Astrocyte (in vitro differentiated cells and primary cell): ENCODE measurements around the gene LRRC8D. TPM values are rescaled to one million over a fixed set of nuclear protein-coding genes. Genes with fewer than 3 reads are reported as not detected.

Source experiments
- DNase-seq: peaks from one replicate; pipeline ENCODE4 v3.0.0-alpha.2; 2010; ENCODE audit warnings: low read depth
- FAIRE-seq: peaks from 2 replicates; lab custom pipeline; 2011; peaks lifted over from hg19 to GRCh38; lab: Jason Lieb, UNC
- H2AFZ ChIP-seq: 2 replicates; pipeline ENCODE4 v1.6.0; 2012; ENCODE audit warnings: low read depth, low read length, inconsistent platforms
- H3K27ac ChIP-seq: 2 replicates; pipeline ENCODE4 v1.5.1; 2011; ENCODE audit warnings: low read depth, low read length, inconsistent platforms
- H3K27me3 ChIP-seq: 2 replicates; pipeline ENCODE4 v1.6.0; 2011; ENCODE audit warnings: low read length, inconsistent platforms; ENCODE audit not compliant: insufficient read depth
- H3K36me3 ChIP-seq: 2 replicates; pipeline ENCODE4 v1.5.1; 2011; ENCODE audit warnings: low read length, inconsistent platforms; ENCODE audit not compliant: insufficient read depth
- H3K4me1 ChIP-seq: 2 replicates; pipeline ENCODE4 v1.5.1; 2011; ENCODE audit warnings: low read length, inconsistent platforms; ENCODE audit not compliant: insufficient read depth
- H3K4me2 ChIP-seq: 2 replicates; pipeline ENCODE4 v1.6.0; 2012; ENCODE audit warnings: low read length, inconsistent platforms
- H3K4me3 ChIP-seq: 2 replicates; pipeline ENCODE4 v1.5.1; 2011; ENCODE audit warnings: low read depth, mild to moderate bottlenecking, low read length, inconsistent platforms; ENCODE audit not compliant: insufficient read depth
- H3K79me2 ChIP-seq: 2 replicates; pipeline ENCODE4 v1.6.0; 2012; ENCODE audit warnings: mild to moderate bottlenecking, low read length, inconsistent platforms; ENCODE audit not compliant: insufficient read depth
- H3K9ac ChIP-seq: 2 replicates; pipeline ENCODE4 v1.6.0; 2012; ENCODE audit warnings: mild to moderate bottlenecking, low read length, inconsistent platforms
- H3K9me3 ChIP-seq: 2 replicates; pipeline ENCODE4 v1.5.1; 2012; ENCODE audit warnings: low read depth, mild to moderate bottlenecking, low read length, inconsistent platforms; ENCODE audit not compliant: insufficient read depth
- H4K20me1 ChIP-seq: 2 replicates; pipeline ENCODE4 v1.6.0; 2012; ENCODE audit warnings: low read length, inconsistent platforms; ENCODE audit not compliant: insufficient read depth
- H3K27ac Mint-ChIP-seq: one replicate; pipeline ENCODE4 v1.8.0; 2021; ENCODE audit warnings: mild to moderate bottlenecking, mixed read lengths; ENCODE audit not compliant: unreplicated experiment
- H3K27me3 Mint-ChIP-seq: one replicate; pipeline ENCODE4 v1.8.0; 2021; ENCODE audit warnings: low read depth, mixed read lengths; ENCODE audit not compliant: unreplicated experiment
- H3K36me3 Mint-ChIP-seq: one replicate; pipeline ENCODE4 v1.8.0; 2021; ENCODE audit warnings: low read depth, mixed read lengths; ENCODE audit not compliant: unreplicated experiment
- H3K4me1 Mint-ChIP-seq: one replicate; pipeline ENCODE4 v1.8.0; 2021; ENCODE audit warnings: low read depth, mixed read lengths; ENCODE audit not compliant: unreplicated experiment
- H3K4me3 Mint-ChIP-seq: one replicate; pipeline ENCODE4 v1.8.0; 2021; ENCODE audit warnings: mild to moderate bottlenecking, moderate library complexity, mixed read lengths; ENCODE audit not compliant: unreplicated experiment
- H3K9me3 Mint-ChIP-seq: one replicate; pipeline ENCODE4 v1.8.0; 2021; ENCODE audit warnings: mild to moderate bottlenecking, mixed read lengths; ENCODE audit not compliant: unreplicated experiment
- CTCF ChIP-seq: IDR thresholded peaks from 2 replicates; pipeline ENCODE4 v1.5.1; 2011; ENCODE audit warnings: low read depth, mild to moderate bottlenecking, inconsistent platforms, low read length, moderate library complexity; ENCODE audit not compliant: insufficient read depth
- EZH2 ChIP-seq: IDR thresholded peaks from 2 replicates; pipeline ENCODE4 v1.6.1; 2012; ENCODE audit warnings: mild to moderate bottlenecking, low read length, inconsistent platforms; ENCODE audit not compliant: insufficient read depth
- total RNA-seq: library from RNA; stranded (reverse); gene quantifications from 2 replicates; pipeline ENCODE4 v1.2.1, GENCODE V29; 2021

The LRRC8D gene
- total RNA-seq, 1 donor from 2014 or later = 36.9 TPM

- peaks cover 7% of the 10 kb centered on the region for H3K4me1 ChIP-seq
- DNase-seq (no peak), FAIRE-seq (no peak)
- no peaks in the 10 kb centered on the region for H3K36me3 ChIP-seq
- peaks cover 4% of the 10 kb centered on the region for H3K27me3 ChIP-seq
- H3K79me2 ChIP-seq = no peaks in the 10 kb centered on the region
- Mint-ChIP-seq H3K9me3 (no peaks in the 10 kb centered on the region), H3K36me3 (peaks cover 2% of the 10 kb centered on the region), H3K4me3 (peak overlapping the region; percentile 93), H3K4me1 (peaks cover 19% of the 10 kb centered on the region), H3K27me3 (no peaks in the 10 kb centered on the region), H3K27ac (peak overlapping the region; percentile 75)
- no peaks in the 10 kb centered on the region for H4K20me1 ChIP-seq
- TF ChIP-seq EZH2 (no peak), CTCF (no peak)
- H3K9me3 ChIP-seq = no peaks in the 10 kb centered on the region
- H3K4me2 ChIP-seq = peak overlapping the region; percentile 91
- H3K27ac ChIP-seq = no peak overlapping the region
- H3K4me3 ChIP-seq = peak overlapping the region; percentile 77
- H3K9ac ChIP-seq = peak overlapping the region; percentile 73
- H2AFZ ChIP-seq = peak overlapping the region; percentile 95
These were observed 1.5 kb downstream of the LRRC8D start for GRCh38 chr1:89822109-89822962.

GRCh38 chr1:89822999-89823628, 2.3 kb downstream of the LRRC8D start:
- Mint-ChIP-seq H3K4me3 (peak overlapping the region; percentile 93), H3K27me3 (no peaks in the 10 kb centered on the region), H3K4me1 (peaks cover 19% of the 10 kb centered on the region), H3K36me3 (peaks cover 2% of the 10 kb centered on the region), H3K9me3 (no peaks in the 10 kb centered on the region), H3K27ac (peak overlapping the region; percentile 60)
- Histone ChIP-seq H3K79me2 (no peaks in the 10 kb centered on the region), H3K4me2 (no peak overlapping the region), H3K9me3 (no peaks in the 10 kb centered on the region), H3K4me3 (no peak overlapping the region), H3K4me1 (peaks cover 7% of the 10 kb centered on the region), H3K9ac (no peak overlapping the region), H3K27ac (no peak overlapping the region), H2AFZ (no peak overlapping the region), H3K27me3 (peaks cover 4% of the 10 kb centered on the region), H4K20me1 (no peaks in the 10 kb centered on the region), H3K36me3 (no peaks in the 10 kb centered on the region)
- DNase-seq = no peak
- FAIRE-seq = no peak
- TF ChIP-seq CTCF (no peak), EZH2 (no peak)
